NCI-H146 (cell line): Measurements from ENCODE around the gene MYO7B.
A peak's percentile ranks its signal among the peaks of the same experiment; 100 is the strongest.

Source experiments
- DNase-seq: peaks from one replicate; lab custom pipeline; 2025; lab: John Stamatoyannopoulos, UW

MYO7B gene

DNA sequence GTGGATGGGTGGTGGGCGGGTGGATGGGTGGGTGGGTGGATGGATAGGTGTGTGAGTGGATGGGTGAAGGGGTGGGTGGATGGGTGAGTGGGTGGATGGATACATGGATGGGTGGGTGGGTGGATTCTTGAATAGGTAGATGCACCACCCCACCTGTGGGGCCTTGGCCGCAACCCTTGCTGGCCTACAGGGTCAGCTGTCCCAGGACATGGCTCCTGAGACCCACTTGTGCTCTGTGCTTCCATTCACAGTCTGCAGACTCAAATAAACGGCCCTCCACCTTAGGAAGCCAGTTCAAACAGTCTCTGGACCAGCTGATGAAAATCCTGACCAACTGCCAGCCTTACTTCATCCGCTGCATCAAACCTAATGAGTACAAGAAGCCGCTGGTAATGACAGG, 54.4 kb downstream of the MYO7B start:
- no peak for DNase-seq

GRCh38 chr2:127590386-127591190, 55.1 kb downstream of the MYO7B start:
- DNase-seq = no peak

DNA sequence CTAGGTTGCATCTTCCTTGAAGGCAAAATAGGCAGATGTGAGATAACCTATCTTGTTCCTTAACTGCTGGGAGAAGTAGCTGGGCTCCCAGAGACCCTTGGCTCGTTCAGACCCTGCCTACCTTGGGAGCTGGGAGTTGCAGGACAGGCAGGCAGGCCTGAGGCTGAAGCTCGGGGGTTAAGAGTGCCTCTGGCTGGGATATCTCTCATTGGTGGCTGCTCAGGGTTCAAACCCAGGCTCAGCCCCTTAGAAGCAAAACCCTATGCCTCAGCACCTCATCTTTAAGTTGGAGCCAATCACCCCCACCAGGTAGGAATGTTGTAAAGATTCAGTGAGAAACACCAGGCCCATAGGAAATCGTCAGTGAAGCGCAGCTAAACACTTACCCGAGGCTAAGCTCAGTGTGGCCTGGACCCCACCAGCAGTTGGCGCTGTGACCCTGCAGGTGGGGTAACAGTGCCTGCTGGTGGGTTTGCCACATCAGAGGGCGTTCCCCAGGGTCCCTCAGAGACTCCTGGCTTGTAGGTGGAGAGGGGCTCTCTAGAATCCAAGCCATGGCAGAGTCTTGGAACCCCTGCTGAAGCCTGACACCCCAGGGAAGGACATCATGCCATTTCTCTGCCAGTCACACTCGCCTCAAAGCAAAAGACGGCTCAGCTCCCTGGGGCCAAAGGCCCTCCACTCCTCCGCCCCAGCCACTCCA, 55.9 kb downstream of the MYO7B start:
- peak; percentile 62 for DNase-seq

DNA sequence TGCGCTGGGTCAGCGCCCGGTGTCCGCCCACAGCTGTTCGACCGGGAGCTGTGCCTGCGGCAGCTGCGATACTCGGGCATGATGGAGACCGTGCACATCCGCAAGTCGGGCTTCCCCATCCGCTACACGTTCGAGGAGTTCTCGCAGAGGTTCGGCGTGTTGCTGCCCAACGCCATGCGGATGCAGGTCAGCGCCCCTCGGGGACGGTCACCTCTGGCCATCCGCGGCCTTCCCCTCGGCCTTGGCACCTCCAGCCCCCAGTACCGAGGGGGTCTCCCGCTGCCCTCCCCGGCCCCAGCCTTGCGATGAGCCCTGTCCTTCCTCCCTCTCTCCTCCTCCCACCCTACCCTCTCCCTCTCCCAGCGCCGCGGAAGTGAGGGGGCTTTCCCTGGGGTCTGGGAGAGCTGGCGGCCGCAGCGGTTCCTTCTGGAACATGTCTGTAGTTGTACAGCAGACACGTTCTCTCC, 57.3 kb downstream of the MYO7B start:
- no peak for DNase-seq

DNA sequence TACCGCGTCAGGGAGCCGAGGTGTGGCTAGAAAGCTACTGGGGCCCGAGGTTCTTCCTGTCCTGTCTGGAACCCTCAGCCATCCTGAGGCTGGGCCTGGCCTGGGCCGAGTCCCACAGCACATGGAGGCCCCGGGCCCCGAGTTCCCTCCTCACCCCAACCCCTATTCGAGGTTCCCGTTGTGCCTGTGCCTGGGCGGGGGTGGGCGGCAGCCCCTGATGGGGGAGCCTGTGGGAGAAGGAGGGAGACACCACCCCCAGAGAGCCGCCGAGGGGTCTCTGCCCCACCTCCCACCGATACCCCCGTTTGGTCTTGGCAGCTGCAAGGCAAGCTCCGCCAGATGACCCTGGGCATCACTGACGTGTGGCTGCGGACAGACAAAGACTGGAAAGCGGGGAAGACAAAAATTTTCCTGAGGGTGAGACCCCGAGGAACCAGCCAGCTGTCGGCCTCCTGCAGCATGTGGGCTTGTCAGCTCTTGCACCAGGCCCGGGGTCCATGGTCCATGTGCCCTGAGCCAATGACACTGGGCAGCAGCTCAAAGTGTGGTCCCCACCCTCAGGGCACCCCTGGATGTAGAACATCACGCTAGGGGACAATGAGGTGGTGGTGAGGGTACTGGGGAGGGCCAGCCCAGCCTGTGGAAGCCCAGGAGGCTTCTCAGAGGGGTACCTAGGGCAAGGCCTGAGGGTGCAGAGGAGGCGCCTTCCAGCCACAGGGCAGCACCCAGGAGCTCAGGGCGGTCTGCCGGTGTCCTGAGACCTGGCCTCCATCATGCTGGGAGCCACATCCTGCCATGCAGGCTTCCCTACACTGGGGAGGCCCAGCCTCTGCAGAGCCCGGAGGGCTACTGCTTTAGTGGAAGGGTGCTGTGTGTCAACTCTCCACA, 58.0 kb downstream of the MYO7B start:
- DNase-seq = no peak

- DNase-seq = no peak
Observed at GRCh38 chr2:127594116-127594591, 58.7 kb downstream of the MYO7B start.

GRCh38 chr2:127596311-127597045, 61.0 kb downstream of the MYO7B start:
- DNase-seq = no peak

DNA sequence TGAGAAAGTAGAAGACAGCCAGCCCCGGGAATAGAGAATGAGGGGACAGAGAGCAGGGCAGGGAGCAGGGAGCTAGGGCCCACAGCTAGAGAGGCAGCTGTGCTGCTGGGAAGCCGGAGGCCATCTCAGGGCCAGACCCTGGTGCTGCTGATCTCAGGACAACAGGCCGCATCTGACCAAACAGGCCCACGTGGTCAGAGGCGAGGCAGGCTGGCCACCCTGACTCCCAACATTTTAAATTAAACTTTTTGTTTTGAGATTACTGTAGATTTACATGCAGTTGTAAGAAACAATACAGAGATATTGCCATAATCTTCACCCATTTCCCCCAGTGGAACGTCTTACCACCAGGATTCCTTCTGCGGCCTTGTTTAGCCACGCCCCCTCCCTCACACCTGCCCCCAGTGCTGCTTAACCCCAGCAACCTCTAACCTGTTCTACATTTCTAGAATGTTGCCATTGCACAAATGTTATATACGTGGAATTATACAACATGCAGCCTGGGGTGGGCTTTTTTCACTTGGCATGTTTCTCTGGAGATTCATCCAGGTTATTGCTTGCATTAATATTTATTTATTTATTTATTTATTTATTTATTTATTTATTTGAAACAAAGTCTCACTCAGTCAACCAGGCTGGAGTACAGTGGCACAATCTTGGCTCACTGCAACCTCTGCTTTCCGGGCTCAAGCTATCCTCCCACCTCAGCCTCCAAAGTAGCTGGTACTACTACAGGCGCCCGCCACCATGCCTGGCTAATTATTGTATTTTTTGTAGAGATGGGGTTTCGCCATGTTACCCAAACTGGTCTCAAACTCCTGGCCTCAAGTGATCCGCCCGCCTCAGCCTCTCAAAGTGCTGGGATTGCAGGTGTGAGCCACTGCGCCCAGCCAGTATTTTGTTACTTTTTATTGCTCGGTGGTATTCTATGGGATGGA, 61.8 kb downstream of the MYO7B start:
- no peak for DNase-seq

DNA sequence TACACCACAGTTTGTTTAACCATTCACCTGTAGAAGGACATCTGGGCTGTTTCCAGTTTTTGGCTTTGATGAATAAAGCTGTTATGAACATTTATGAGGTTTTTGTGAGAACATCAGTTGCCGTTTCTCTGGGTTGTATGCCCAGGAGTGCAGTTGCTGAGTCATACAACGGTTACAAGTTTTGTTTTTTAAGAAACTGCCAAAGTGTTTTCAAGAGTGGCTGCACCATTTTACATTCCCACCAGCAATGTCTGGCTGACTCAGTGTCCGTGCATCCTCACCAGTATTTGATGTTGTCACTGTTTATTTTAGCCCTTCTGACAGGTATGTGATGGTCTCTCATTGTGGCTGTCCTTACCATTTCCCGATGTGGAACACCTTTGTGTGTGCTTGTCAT, 62.5 kb downstream of the MYO7B start:
- DNase-seq = no peak

- no peak for DNase-seq
Observed at GRCh38 chr2:127598711-127599110, 63.2 kb downstream of the MYO7B start.

DNA sequence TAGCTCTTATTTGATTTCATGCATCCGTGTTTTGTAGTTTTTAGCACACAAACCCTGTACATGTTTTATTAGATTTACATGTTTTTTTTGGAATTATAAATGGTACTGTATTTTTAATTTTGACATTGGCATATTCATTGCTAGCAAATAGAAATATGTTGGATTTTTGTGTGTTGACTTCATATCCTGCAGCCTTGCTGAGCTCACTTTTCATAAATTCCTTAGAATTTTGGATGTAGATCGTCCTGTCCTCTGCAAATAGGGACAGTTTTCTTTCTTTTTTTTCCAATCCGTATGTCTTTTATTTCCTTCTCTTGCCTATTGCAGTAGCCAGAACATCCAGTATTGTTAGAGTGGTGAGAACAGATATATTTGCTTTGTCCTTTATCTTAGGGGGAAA, 63.7 kb downstream of the MYO7B start:
- DNase-seq = no peak

- DNase-seq = no peak
Observed at GRCh38 chr2:127604986-127605385, 69.5 kb downstream of the MYO7B start.

- no peak for DNase-seq
Observed at GRCh38 chr2:127605691-127606263, 70.3 kb downstream of the MYO7B start.

GRCh38 chr2:127606625-127607398, 71.3 kb downstream of the MYO7B start:
- no peak for DNase-seq

- no peak for DNase-seq
Observed at GRCh38 chr2:127607399-127607908, 72.0 kb downstream of the MYO7B start.

GRCh38 chr2:127608061-127609030, 72.9 kb downstream of the MYO7B start:
- DNase-seq = no peak

GRCh38 chr2:127609031-127609751, 73.7 kb downstream of the MYO7B start:
- no peak for DNase-seq
